ENCODE data around the gene TM7SF3.
"Not testable (repeated sequence)": the region's sequence is repeated elsewhere in the genome, so short reads cannot be mapped to it uniquely, and the experiment has no call there.

TM7SF3 gene

DNA sequence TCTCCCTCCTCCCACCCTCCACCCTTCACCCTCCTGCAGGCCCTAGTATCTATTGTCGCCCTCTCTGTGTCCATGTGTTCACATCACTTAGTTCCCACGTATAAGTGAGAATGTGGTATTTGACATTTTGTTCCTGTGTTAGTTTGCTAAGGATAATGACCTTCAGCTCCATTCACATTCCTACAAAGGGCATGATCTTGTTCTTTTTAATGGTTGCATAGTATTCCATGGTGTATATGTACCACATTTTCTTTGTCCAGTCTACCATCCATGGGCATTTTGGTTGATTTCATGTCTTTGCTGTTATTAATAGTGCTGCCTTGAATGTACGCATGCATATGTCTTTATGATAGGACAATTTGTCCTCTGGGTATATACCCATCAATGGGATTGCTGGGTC, 38.6 kb upstream of the TM7SF3 start:
- no peak overlapping the region for H3K4me3 ChIP-seq (ENCODE audit: low read depth, low read length)
- TF ChIP-seq, protein P1, sequence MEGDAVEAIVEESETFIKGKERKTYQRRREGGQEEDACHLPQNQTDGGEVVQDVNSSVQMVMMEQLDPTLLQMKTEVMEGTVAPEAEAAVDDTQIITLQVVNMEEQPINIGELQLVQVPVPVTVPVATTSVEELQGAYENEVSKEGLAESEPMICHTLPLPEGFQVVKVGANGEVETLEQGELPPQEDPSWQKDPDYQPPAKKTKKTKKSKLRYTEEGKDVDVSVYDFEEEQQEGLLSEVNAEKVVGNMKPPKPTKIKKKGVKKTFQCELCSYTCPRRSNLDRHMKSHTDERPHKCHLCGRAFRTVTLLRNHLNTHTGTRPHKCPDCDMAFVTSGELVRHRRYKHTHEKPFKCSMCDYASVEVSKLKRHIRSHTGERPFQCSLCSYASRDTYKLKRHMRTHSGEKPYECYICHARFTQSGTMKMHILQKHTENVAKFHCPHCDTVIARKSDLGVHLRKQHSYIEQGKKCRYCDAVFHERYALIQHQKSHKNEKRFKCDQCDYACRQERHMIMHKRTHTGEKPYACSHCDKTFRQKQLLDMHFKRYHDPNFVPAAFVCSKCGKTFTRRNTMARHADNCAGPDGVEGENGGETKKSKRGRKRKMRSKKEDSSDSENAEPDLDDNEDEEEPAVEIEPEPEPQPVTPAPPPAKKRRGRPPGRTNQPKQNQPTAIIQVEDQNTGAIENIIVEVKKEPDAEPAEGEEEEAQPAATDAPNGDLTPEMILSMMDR (IDR thresholded peaks at IDR 0.05; ENCODE audit: control insufficient read depth, extremely low read depth, insufficient read depth): no peak
- no peak for DNase-seq (ENCODE audit: low read depth)

- no peak overlapping the region for H3K4me3 ChIP-seq (ENCODE audit: low read depth, low read length)
- DNase-seq (ENCODE audit: low read depth): no peak
- TF ChIP-seq, protein P1 (IDR thresholded peaks at IDR 0.05; ENCODE audit: control insufficient read depth, extremely low read depth, insufficient read depth): no peak
Observed at GRCh38 chr12:27052176-27052575, 38.0 kb upstream of the TM7SF3 start.

DNA sequence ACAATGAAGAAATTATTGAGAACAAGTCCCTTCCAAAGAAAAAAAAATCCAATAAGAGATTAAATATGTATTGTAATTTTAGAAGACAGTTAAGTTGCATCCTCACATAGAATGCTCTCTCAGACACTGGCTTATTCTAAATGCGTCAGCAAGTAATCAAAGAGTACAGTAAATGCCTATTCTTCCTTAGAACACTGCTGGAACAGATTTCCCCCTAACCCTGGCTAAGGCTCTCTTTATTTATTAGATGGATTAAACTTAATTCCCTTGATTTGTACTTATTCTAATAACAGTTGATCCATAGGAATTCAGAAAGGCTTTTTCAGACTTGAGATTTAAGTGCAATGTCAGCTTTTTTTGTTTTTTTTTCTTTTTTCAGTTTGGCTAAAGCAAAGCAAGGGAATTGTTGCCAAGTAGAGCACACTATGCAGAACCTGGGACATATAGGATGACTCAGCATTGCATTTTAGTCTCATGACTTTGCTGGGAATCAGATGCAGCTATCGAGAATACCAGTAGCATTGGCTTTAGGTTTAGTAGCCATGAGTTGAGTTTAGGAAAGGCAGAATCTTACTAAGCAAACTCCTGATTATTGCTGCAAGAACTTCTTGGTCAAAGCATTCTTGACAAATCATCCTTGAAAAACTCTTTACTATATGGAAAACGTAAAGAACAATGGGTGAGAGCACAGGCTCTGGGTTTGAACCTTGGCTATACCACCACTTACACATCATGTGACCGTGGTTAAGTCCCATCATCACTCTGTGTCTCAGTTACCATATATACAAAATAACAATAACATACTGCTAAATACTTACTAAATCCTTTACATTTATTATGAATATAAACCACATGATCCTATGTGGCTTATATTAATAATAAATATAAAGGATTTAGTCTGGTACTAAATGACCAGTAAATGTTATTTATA, 34.9 kb upstream of the TM7SF3 start:
- peak; percentile 31 for DNase-seq (ENCODE audit: low read depth)
- TF ChIP-seq, protein P1 (IDR thresholded peaks at IDR 0.05; ENCODE audit: control insufficient read depth, extremely low read depth, insufficient read depth): no peak
- H3K4me3 ChIP-seq (ENCODE audit: low read depth, low read length): no peak overlapping the region

- H3K4me3 ChIP-seq (ENCODE audit: low read depth, low read length); DNase-seq (ENCODE audit: low read depth): not testable (repeated sequence)
Observed at GRCh38 chr12:27042018-27042417, 27.8 kb upstream of the TM7SF3 start.

- not testable (repeated sequence) for DNase-seq (ENCODE audit: low read depth); H3K4me3 ChIP-seq (ENCODE audit: low read depth, low read length)
Observed at GRCh38 chr12:27040637-27041036, 26.5 kb upstream of the TM7SF3 start.

DNA sequence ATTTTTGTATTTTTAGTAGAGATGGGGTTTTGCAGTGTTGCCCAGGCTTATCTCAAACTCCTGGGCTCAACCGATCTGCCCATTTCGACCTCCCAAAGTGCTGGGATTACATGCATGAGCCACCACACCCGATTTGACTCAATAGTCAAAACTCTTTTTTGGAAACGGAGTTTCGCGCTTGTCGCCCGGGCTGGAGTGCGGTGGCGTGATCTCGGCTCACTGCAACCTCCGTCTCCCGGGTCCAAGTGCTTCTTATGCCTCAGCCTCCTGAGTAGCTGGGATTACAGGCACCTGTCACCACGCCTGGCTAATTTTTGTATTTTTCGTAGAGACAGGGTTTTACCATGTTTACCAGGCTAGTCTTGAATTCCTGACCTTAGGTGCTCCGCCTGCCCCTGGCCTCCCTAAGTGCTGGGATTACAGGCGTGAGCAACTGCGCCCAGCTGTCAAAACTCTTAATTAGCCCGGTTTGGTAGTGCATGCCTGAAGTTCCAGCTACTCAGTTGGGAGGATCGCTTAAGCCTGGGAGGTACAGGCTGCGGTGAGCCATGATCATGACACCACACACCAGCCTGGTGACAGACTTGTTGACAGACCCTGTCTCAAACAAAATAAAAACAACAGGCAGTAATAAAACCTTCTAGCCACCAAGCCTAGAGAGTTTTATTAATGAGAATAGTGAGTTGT, 20.6 kb upstream of the TM7SF3 start:
- H3K4me3 ChIP-seq (ENCODE audit: low read depth, low read length): no peak overlapping the region
- DNase-seq (ENCODE audit: low read depth): no peak
- TF ChIP-seq, protein P1 (IDR thresholded peaks at IDR 0.05; ENCODE audit: control insufficient read depth, extremely low read depth, insufficient read depth): no peak

- no peak for DNase-seq (ENCODE audit: low read depth)
- TF ChIP-seq, protein P1 (IDR thresholded peaks at IDR 0.05; ENCODE audit: control insufficient read depth, extremely low read depth, insufficient read depth): no peak
Observed at GRCh38 chr12:27032679-27033078, 18.5 kb upstream of the TM7SF3 start.

More at GRCh38 chr12:27032679-27033078, 18.5 kb upstream of the TM7SF3 start:
- H3K4me3 ChIP-seq (ENCODE audit: low read depth, low read length): no peak overlapping the region

Data from LNCaP clone FGC (cell line).